ENCODE measurements around the gene LHB.
"Not testable (repeated sequence)": the region's sequence is repeated elsewhere in the genome, so short reads cannot be mapped to it uniquely, and the experiment has no call there.

LHB gene

DNA sequence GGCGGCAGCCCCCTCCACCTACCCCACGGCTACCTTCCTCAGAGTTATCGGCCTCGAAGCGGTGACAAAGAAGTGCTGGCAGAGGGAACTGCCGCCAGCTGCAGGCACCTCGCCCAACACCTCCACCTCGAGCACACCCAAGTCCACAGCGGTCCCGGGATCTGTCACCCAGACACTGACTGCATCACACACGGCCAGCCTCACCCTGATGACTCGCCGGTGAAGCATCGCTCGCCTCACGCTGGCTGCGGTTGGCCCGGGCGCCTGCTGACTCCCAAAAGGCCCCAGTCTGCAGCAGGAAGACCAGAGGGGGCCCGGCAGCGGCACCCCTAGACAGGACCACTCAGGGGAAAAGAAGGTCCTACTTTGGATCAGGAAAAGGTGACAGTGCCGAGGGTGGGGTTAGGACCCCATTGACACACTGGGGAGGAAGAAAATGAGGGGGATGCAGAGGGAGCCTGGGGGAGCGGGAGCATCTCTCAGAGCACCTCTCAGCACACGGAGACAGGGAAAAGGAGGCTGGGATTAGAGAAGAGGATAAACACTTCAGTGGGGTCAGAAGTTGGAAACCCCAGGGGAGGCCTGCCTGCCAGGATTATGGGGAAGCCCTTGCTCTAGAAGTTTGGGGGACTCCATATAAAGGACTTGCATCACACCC is 33.6 kb upstream of the LHB start:
- H3K27ac ChIP-seq (ENCODE audit: low read depth, low read length); H3K27me3 ChIP-seq (ENCODE audit: control insufficient read depth, insufficient read depth, low read length); H3K4me3 ChIP-seq (ENCODE audit: low read length); H3K4me1 ChIP-seq (ENCODE audit: control insufficient read depth, insufficient read depth, low read length); H3K36me3 ChIP-seq (ENCODE audit: control insufficient read depth, insufficient read depth, low read length); H3K9ac ChIP-seq (ENCODE audit: low read length): not testable (repeated sequence)

DNA sequence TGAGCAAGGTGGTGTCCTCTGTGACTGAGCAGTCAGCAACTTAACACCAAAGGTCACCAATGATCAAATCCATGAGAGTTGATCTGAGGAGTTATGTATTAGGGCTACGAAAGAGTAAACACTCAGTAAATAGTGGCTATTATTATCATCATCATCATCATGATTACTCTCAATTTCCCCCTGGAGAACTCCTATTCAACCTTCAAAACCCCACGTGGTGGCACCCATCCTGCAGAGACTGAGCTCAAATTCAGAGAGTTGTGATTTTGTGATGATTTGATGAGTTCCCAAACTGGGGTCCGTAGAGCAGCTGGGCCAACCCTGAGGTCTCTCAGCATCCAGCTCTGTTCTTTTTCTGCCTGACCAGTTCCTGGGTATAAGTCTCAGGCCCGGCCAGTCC is 32.9 kb upstream of the LHB start:
- H3K27ac ChIP-seq (ENCODE audit: low read depth, low read length); H3K9ac ChIP-seq (ENCODE audit: low read length); H3K27me3 ChIP-seq (ENCODE audit: control insufficient read depth, insufficient read depth, low read length); H3K4me3 ChIP-seq (ENCODE audit: low read length); H3K36me3 ChIP-seq (ENCODE audit: control insufficient read depth, insufficient read depth, low read length); H3K4me1 ChIP-seq (ENCODE audit: control insufficient read depth, insufficient read depth, low read length): not testable (repeated sequence)

DNA sequence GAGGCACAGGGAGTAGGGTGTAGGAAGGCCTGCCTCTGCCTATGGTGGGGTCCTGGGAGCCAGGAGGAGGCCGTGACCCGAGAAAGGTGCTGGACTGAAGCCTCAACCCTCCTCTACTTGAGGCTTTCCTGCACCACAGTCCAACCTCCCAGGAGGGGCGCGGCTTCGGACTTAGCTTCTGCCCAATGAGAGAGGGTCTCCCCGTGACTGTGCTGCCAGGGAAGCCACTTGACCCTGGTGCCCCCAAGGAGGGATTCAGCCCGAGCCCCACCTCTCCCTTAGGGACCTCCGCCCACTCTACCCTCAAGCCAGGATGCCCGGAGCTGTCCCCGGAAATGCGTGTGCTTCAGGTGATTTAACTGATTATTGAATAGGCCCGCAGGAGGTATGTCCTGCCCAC is 32.1 kb upstream of the LHB start, which contains the start of gene CGB8:
CGB8 (minus strand) TSS at position 101 of the 400 bp plus-strand sequence. CDS start 372 bp downstream, outside the sequence.
- not testable (repeated sequence) for H3K9ac ChIP-seq (ENCODE audit: low read length); H3K4me3 ChIP-seq (ENCODE audit: low read length); H3K27me3 ChIP-seq (ENCODE audit: control insufficient read depth, insufficient read depth, low read length); H3K36me3 ChIP-seq (ENCODE audit: control insufficient read depth, insufficient read depth, low read length); H3K27ac ChIP-seq (ENCODE audit: low read depth, low read length); H3K4me1 ChIP-seq (ENCODE audit: control insufficient read depth, insufficient read depth, low read length)

DNA sequence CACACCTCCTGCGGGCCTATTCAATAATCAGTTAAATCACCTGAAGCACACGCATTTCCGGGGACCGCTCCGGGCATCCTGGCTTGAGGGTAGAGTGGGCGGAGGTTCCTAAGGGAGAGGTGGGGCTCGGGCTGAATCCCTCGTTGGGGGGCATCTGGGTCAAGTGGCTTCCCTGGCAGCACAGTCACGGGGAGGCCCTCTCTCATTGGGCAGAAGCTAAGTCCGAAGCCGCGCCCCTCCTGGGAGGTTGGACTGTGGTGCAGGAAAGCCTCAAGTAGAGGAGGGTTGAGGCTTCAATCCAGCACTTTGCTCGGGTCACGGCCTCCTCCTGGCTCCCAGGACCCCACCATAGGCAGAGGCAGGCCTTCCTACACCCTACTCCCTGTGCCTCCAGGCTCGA is 26.7 kb upstream of the LHB start, which contains the start of gene CGB5:
CGB5 (plus strand) TSS at position 301 of the 400 bp plus-strand sequence. CDS start 362 bp downstream, outside the sequence.
- not testable (repeated sequence) for H3K4me1 ChIP-seq (ENCODE audit: control insufficient read depth, insufficient read depth, low read length); H3K4me3 ChIP-seq (ENCODE audit: low read length); H3K27me3 ChIP-seq (ENCODE audit: control insufficient read depth, insufficient read depth, low read length); H3K9ac ChIP-seq (ENCODE audit: low read length); H3K27ac ChIP-seq (ENCODE audit: low read depth, low read length); H3K36me3 ChIP-seq (ENCODE audit: control insufficient read depth, insufficient read depth, low read length)

DNA sequence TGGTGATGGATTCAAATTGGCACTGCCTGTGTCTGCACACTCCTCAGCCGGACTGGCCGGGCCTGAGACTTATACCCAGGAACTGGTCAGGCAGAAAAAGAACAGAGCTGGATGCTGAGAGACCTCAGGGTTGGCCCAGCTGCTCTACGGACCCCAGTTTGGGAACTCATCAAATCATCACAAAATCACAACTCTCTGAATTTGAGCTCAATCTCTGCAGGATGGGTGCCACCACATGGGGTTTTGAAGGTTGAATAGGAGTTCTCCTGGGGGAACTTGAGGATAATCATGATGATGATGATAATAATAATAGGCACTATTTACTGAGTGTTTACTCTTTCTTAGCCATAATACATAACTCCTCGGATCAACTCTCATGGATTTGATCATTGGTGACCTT is 25.8 kb upstream of the LHB start:
- H3K27ac ChIP-seq (ENCODE audit: low read depth, low read length); H3K27me3 ChIP-seq (ENCODE audit: control insufficient read depth, insufficient read depth, low read length); H3K9ac ChIP-seq (ENCODE audit: low read length); H3K4me1 ChIP-seq (ENCODE audit: control insufficient read depth, insufficient read depth, low read length); H3K4me3 ChIP-seq (ENCODE audit: low read length); H3K36me3 ChIP-seq (ENCODE audit: control insufficient read depth, insufficient read depth, low read length): not testable (repeated sequence)

DNA sequence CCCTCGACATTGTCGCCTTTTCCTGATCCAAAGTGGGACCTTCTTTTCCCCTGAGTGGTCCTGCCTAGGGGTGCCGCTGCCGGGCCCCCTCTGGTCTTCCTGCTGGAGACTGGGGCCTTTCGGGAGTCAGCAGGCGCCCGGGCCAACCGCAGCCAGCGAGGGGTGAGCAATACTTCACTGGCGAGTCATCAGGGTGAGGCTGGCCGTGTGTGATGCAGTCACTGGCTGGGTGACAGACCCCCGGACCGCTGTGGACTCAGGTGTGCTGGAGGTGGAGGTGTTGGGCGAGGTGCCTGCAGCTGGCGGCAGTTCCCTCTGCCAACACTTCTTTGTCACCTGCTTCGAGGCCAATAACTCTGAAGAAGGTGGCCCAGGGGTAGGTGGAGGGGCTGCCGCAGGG is 25.3 kb upstream of the LHB start:
- H3K27ac ChIP-seq (ENCODE audit: low read depth, low read length) = no peak overlapping the region
- H3K4me3 ChIP-seq (ENCODE audit: low read length) = no peak overlapping the region
- H3K27me3 ChIP-seq (ENCODE audit: control insufficient read depth, insufficient read depth, low read length) = no peaks in the 10 kb centered on the region
- no peaks in the 10 kb centered on the region for H3K4me1 ChIP-seq (ENCODE audit: control insufficient read depth, insufficient read depth, low read length)
- no peaks in the 10 kb centered on the region for H3K36me3 ChIP-seq (ENCODE audit: control insufficient read depth, insufficient read depth, low read length)
- no peak overlapping the region for H3K9ac ChIP-seq (ENCODE audit: low read length)

DNA sequence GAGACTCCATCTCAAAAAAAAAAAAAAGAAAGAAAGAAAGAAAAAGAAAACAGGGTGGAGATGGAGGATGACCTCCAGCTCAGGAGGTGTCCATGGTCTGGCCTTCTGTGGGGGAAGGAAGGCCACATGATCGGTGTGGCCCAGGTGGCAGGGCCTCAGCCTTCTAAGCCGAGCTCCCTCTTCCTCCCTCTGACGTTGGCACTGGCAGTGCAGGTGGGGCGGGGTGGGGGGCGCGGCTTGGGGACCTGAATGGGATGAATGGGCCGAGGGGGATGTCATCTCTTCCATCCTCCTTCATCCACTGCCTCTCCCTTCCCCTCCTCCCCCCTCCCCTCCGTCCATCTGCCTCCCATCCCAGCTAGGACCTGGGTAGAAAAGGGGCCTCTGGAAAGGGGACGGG is 22.8 kb upstream of the LHB start:
- H3K4me1 ChIP-seq (ENCODE audit: control insufficient read depth, insufficient read depth, low read length); H3K27me3 ChIP-seq (ENCODE audit: control insufficient read depth, insufficient read depth, low read length); H3K36me3 ChIP-seq (ENCODE audit: control insufficient read depth, insufficient read depth, low read length); H3K4me3 ChIP-seq (ENCODE audit: low read length); H3K9ac ChIP-seq (ENCODE audit: low read length); H3K27ac ChIP-seq (ENCODE audit: low read depth, low read length): not testable (repeated sequence)

DNA sequence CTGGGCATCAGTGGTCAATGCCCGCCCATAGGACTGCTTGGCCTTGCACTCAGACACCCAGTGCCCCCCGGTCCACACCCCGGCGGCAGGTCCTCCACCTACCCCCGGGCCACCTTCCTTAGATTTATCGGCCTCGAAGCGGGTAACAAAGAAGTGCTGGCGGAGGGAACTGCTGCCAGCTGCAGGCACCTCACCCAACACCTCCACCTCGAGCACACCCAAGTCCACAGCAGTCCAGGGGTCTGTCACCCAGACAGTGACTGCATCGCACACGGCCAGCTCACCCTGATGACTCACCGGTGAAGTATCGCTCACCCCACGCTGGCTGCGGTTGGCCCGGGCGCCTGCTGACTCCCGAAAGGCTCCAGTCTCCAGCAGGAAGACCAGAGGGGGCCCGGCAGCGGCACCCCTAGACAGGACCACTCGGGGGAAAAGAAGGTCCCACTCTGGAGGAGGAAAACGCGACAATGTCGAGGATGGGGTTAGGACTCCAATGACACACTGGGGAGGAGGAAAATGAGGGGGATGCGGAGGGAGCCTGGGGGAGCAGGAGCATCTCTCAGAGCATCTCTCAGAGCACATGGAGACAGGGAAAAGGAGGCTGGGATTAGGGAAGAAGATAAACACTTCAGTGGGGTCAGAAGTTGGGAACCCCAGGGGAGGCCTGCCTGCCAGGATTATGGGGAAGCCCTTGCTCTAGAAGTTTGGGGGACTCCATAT is 21.8 kb upstream of the LHB start:
- not testable (repeated sequence) for H3K4me1 ChIP-seq (ENCODE audit: control insufficient read depth, insufficient read depth, low read length); H3K27ac ChIP-seq (ENCODE audit: low read depth, low read length); H3K4me3 ChIP-seq (ENCODE audit: low read length); H3K27me3 ChIP-seq (ENCODE audit: control insufficient read depth, insufficient read depth, low read length); H3K36me3 ChIP-seq (ENCODE audit: control insufficient read depth, insufficient read depth, low read length); H3K9ac ChIP-seq (ENCODE audit: low read length)

DNA sequence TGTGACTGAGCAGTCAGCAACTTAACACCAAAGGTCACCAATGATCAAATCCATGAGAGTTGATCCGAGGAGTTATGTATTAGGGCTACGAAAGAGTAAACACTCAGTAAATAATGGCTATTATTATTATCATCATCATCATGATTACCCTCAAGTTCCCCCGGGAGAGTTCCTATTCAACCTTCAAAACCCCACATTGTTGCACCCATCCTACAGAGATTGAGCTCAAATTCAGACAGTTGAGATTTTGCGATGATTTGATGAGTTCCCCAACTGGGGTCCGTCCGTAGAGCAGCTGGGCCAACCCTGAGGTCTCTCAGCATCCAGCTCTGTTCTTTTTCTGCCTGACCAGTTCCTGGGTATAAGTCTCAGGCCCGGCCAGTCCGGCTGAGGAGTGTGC is 21.2 kb upstream of the LHB start:
- H3K4me3 ChIP-seq (ENCODE audit: low read length); H3K9ac ChIP-seq (ENCODE audit: low read length); H3K27me3 ChIP-seq (ENCODE audit: control insufficient read depth, insufficient read depth, low read length); H3K36me3 ChIP-seq (ENCODE audit: control insufficient read depth, insufficient read depth, low read length); H3K4me1 ChIP-seq (ENCODE audit: control insufficient read depth, insufficient read depth, low read length); H3K27ac ChIP-seq (ENCODE audit: low read depth, low read length): not testable (repeated sequence)

DNA sequence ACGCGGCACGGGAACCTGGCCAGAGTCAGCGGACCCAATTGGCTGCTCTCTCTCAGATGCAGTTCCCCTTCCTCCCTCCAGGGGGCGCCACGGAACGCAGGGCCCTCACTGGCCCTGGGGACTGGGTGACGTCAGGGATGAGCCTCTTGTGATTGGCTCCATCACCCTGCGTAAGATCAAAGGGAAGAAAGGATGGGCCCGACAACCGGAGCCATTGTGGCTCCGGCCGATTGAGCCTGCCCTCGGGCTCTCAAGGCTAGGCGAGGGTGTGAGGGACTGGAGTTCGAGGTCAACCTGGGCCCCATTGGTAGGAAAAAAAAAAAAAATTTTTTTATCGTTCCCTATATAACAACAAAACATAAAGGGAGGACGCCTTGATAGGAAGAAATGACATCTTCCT is 19.9 kb upstream of the LHB start, which contains the start of gene CGB1:
CGB1 (minus strand) TSS at position 81 of the 400 bp plus-strand sequence. CDS start 184 bp downstream, outside the sequence.
- not testable (repeated sequence) for H3K27me3 ChIP-seq (ENCODE audit: control insufficient read depth, insufficient read depth, low read length); H3K9ac ChIP-seq (ENCODE audit: low read length); H3K4me1 ChIP-seq (ENCODE audit: control insufficient read depth, insufficient read depth, low read length); H3K27ac ChIP-seq (ENCODE audit: low read depth, low read length); H3K4me3 ChIP-seq (ENCODE audit: low read length); H3K36me3 ChIP-seq (ENCODE audit: control insufficient read depth, insufficient read depth, low read length)

DNA sequence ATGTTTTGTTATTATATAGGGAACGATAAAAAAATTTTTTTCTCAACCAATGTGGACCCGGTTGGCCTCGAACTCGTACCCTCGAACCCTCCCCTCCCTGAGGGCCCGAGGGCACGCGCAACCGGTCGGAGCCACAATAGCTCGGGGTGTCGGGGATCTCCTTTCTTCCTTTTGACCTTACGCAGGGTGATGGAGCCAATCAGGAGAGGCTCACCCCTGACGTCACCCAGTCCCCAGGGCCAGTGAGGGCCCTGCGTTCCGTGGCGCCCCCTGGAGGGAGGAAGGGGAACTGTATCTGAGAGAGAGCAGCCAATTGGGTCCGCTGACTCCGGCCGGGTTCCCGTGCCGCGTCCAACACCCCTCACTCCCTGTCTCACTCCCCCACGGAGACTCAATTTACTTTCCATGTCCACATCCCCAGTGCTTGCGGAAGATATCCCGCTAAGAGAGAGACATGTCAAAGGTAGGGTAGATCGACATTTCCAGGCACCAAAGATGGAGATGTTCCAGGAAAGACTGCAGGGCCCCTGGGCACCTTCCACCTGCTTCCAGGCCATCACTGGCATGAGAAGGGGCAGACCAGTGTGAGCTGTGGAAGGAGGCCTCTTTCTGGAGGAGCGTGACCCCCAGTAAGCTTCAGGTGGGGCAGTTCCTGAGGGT is 14.9 kb upstream of the LHB start, which contains the start of gene CGB2:
CGB2 (plus strand) TSS at position 249 of the 660 bp plus-strand sequence; CDS start at position 455, 206 bp downstream.
- not testable (repeated sequence) for H3K27ac ChIP-seq (ENCODE audit: low read depth, low read length); H3K9ac ChIP-seq (ENCODE audit: low read length); H3K4me3 ChIP-seq (ENCODE audit: low read length); H3K4me1 ChIP-seq (ENCODE audit: control insufficient read depth, insufficient read depth, low read length); H3K27me3 ChIP-seq (ENCODE audit: control insufficient read depth, insufficient read depth, low read length); H3K36me3 ChIP-seq (ENCODE audit: control insufficient read depth, insufficient read depth, low read length)

DNA sequence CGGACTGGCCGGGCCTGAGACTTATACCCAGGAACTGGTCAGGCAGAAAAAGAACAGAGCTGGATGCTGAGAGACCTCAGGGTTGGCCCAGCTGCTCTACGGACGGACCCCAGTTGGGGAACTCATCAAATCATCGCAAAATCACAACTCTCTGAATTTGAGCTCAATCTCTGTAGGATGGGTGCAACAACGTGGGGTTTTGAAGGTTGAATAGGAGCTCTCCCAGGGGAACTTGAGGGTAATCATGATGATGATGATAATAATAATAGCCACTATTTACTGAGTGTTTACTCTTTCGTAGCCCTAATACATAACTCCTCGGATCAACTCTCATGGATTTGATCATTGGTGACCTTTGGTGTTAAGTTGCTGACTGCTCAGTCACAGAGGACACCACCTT is 13.4 kb upstream of the LHB start:
- H3K4me3 ChIP-seq (ENCODE audit: low read length) = not testable (repeated sequence)

More for the DNA sequence above, 13.4 kb upstream of the LHB start:
- not testable (repeated sequence) for H3K9ac ChIP-seq (ENCODE audit: low read length); H3K27me3 ChIP-seq (ENCODE audit: control insufficient read depth, insufficient read depth, low read length); H3K4me1 ChIP-seq (ENCODE audit: control insufficient read depth, insufficient read depth, low read length); H3K27ac ChIP-seq (ENCODE audit: low read depth, low read length); H3K36me3 ChIP-seq (ENCODE audit: control insufficient read depth, insufficient read depth, low read length)
